ENCODE data around the gene LBR. TPM values are rescaled to one million over a fixed set of nuclear protein-coding genes. Genes with fewer than 3 reads are reported as not detected.

LBR gene
- total and polyA plus RNA-seq, 9 donors: 22.4 to 60.9 (median 43.0) TPM

- Histone ChIP-seq H3K27me3 (no peaks in the 10 kb centered on the region), H3K9me3 (no peaks in the 10 kb centered on the region), H3K27ac (no peak overlapping the region), H3K4me1 (ENCODE audit: insufficient read depth) (no peaks in the 10 kb centered on the region), H3K36me3 (no peaks in the 10 kb centered on the region), H3K4me3 (no peak overlapping the region)
- intact Hi-C loops (cut with DNase I): no loop called here
- WGBS, 3 donors: 85 to 95% (median 91%) methylated on average over 1 of the region's 1 CpG
- TF ChIP-seq EP300 (IDR thresholded peaks at IDR 0.05) (no peak), POLR2A (IDR thresholded peaks at IDR 0.05) (no peak)
- TF ChIP-seq, protein P1, sequence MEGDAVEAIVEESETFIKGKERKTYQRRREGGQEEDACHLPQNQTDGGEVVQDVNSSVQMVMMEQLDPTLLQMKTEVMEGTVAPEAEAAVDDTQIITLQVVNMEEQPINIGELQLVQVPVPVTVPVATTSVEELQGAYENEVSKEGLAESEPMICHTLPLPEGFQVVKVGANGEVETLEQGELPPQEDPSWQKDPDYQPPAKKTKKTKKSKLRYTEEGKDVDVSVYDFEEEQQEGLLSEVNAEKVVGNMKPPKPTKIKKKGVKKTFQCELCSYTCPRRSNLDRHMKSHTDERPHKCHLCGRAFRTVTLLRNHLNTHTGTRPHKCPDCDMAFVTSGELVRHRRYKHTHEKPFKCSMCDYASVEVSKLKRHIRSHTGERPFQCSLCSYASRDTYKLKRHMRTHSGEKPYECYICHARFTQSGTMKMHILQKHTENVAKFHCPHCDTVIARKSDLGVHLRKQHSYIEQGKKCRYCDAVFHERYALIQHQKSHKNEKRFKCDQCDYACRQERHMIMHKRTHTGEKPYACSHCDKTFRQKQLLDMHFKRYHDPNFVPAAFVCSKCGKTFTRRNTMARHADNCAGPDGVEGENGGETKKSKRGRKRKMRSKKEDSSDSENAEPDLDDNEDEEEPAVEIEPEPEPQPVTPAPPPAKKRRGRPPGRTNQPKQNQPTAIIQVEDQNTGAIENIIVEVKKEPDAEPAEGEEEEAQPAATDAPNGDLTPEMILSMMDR (IDR thresholded peaks at IDR 0.05): no peak
- no peak for DNase-seq
Observed at GRCh38 chr1:225435487-225435886, 7.6 kb upstream of the LBR start.

DNA sequence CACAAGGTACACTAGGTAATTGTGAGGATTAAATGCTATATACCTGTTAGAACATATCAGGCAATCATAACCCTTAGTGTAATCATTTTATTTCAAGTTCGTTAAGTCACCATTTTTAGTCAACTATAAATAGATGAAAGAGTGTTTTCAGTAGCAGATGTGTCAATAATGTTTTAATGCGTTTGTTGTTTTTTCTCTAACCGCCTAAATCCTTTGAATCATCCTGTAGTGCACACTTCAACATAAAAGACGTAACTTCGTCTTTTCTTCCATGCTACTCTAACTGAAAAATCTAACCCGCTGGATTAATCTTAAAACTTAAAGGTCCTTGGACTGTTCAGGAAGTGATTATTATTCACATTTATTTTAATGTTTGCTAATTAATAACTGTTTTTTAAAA, 7.2 kb upstream of the LBR start:
- Histone ChIP-seq H3K27ac (no peak overlapping the region), H3K4me3 (no peak overlapping the region)

GRCh38 chr1:225434046-225434445, 6.2 kb upstream of the LBR start:
- H3K27ac ChIP-seq: no peak overlapping the region
- no peaks in the 10 kb centered on the region for H3K4me1 ChIP-seq (ENCODE audit: insufficient read depth)
- H3K9me3 ChIP-seq: no peaks in the 10 kb centered on the region
- no peaks in the 10 kb centered on the region for H3K36me3 ChIP-seq
- WGBS, 3 donors: 36 to 59% (median 51%) methylated on average over 5 of the region's 5 CpGs
- H3K4me3 ChIP-seq: no peak overlapping the region
- H3K27me3 ChIP-seq: no peaks in the 10 kb centered on the region
- intact Hi-C loops (cut with DNase I): no loop called here
- no peak for DNase-seq
- no peak for TF ChIP-seq POLR2A (IDR thresholded peaks at IDR 0.05)
- TF ChIP-seq, protein P1 (IDR thresholded peaks at IDR 0.05): no peak
- TF ChIP-seq EP300 (IDR thresholded peaks at IDR 0.05): no peak

More for the DNA sequence above, 7.2 kb upstream of the LBR start:
- H3K27me3 ChIP-seq: no peaks in the 10 kb centered on the region
- TF ChIP-seq, protein P1 (IDR thresholded peaks at IDR 0.05): no peak
- no peak for TF ChIP-seq POLR2A (IDR thresholded peaks at IDR 0.05)
- no peak for TF ChIP-seq EP300 (IDR thresholded peaks at IDR 0.05)
- 73 to 77% (median 77%) methylated on average over 6 of the region's 6 CpGs for WGBS, 3 donors
- intact Hi-C loops (cut with DNase I): no loop called here
- DNase-seq: no peak
- H3K9me3 ChIP-seq: no peaks in the 10 kb centered on the region
- H3K36me3 ChIP-seq: no peaks in the 10 kb centered on the region
- no peaks in the 10 kb centered on the region for H3K4me1 ChIP-seq (ENCODE audit: insufficient read depth)

GRCh38 chr1:225431081-225431863, 3.4 kb upstream of the LBR start:
- H3K27me3 ChIP-seq: no peaks in the 10 kb centered on the region
- no peak overlapping the region for H3K27ac ChIP-seq
- intact Hi-C loops (cut with DNase I): no loop called here
- WGBS, 3 donors: 93 to 96% (median 94%) methylated on average over 30 to 36 of the region's 36 CpGs
- no peak for TF ChIP-seq POLR2A (IDR thresholded peaks at IDR 0.05)
- TF ChIP-seq EP300 (IDR thresholded peaks at IDR 0.05): no peak
- TF ChIP-seq, protein P1 (IDR thresholded peaks at IDR 0.05): no peak
- H3K4me3 ChIP-seq: no peak overlapping the region
- no peaks in the 10 kb centered on the region for H3K36me3 ChIP-seq
- no peaks in the 10 kb centered on the region for H3K4me1 ChIP-seq (ENCODE audit: insufficient read depth)
- H3K9me3 ChIP-seq: no peaks in the 10 kb centered on the region
- DNase-seq: no peak

Data from ovary (tissue), 9 donors.